Measurements from ENCODE around the gene KYNU.
"Not testable (repeated sequence)": the region's sequence is repeated elsewhere in the genome, so short reads cannot be mapped to it uniquely, and the experiment has no call there.

KYNU gene

DNA sequence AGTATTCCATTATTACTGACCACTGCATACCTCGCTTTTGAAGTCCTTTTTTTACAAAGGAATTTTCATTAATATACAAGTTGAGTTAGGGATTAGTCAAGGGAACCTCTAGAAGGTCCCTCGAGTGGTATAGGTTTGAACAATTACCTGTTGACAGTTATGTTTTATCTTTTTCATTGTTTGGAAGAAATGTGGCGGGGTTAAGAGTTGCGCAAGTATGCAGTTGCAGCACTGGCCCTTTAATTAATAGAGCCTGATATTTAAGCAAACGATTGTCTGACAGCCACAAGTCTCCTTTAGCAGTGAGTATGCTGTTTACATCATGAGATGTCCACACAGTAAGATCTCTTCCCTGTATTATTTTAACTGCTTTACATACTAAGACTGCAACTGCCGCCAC lies 24.3 kb downstream of the KYNU start:
- no peaks in the 10 kb centered on the region for H3K4me1 ChIP-seq (ENCODE audit: control insufficient read depth in 5 of 5, insufficient read depth in 5 of 5, low read length in 5 of 5)
- no peaks in the 10 kb centered on the region for H3K27me3 ChIP-seq (ENCODE audit: control insufficient read depth in 5 of 5, insufficient read depth in 4 of 5, low read length in 5 of 5)
- H3K27ac ChIP-seq (ENCODE audit: low read depth, low read length): no peak overlapping the region
- no peak overlapping the region for H3K9ac ChIP-seq (ENCODE audit: low read length in 5 of 5)
- no peaks in the 10 kb centered on the region for H3K9me3 ChIP-seq (ENCODE audit: control insufficient read depth in 5 of 5, low read length in 5 of 5)
- H3K4me3 ChIP-seq (ENCODE audit: low read depth in 1 of 5, low read length in 5 of 5): no peak overlapping the region
- no peaks in the 10 kb centered on the region for H3K36me3 ChIP-seq (ENCODE audit: control insufficient read depth in 5 of 5, insufficient read depth in 5 of 5, low read length in 5 of 5)

DNA sequence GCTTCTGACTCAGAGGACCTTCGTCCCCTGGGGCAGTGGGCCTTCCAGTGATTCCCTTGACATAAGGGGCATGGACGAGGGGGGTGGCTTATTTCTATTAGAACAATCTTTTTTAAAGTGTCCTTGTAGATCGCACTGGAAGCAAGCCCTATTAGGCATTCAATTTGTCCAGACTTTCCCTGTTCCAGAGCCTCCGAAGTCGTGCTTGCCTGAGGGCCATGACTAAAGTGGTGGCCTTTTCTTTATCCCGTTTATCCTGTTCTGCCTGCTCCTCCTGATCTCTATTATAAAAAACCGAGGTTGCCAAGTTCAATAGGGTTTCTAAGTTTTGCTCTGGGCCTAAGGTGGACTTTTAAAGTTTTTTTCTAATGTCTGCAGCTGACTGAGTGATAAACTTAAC lies 26.3 kb downstream of the KYNU start:
- not testable (repeated sequence) for H3K9me3 ChIP-seq (ENCODE audit: control insufficient read depth in 5 of 5, low read length in 5 of 5); H3K4me3 ChIP-seq (ENCODE audit: low read depth in 1 of 5, low read length in 5 of 5); H3K4me1 ChIP-seq (ENCODE audit: control insufficient read depth in 5 of 5, insufficient read depth in 5 of 5, low read length in 5 of 5); H3K27me3 ChIP-seq (ENCODE audit: control insufficient read depth in 5 of 5, insufficient read depth in 4 of 5, low read length in 5 of 5); H3K9ac ChIP-seq (ENCODE audit: low read length in 5 of 5); H3K27ac ChIP-seq (ENCODE audit: low read depth, low read length); H3K36me3 ChIP-seq (ENCODE audit: control insufficient read depth in 5 of 5, insufficient read depth in 5 of 5, low read length in 5 of 5)

DNA sequence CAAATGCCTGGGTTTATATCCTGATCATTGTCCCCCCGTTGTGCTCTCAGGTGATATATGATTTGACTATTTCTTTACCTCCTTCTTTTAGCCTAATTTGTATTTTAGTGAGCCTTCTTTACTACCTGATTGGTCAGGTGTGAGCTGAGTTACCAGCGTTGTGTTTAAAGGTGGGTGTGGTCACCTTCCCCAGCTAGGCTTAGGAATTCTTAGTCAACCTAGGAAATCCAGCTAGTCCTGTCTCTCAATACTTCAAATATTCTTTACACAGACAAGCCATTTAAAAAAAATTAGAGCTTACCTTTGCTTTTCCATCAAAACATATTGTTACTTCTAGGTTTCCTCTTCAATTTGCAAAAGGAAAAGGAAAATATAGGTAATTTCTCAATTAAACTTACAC lies 30.2 kb downstream of the KYNU start:
- Histone ChIP-seq H3K27me3 (ENCODE audit: control insufficient read depth in 5 of 5, insufficient read depth in 4 of 5, low read length in 5 of 5) (no peaks in the 10 kb centered on the region), H3K4me3 (ENCODE audit: low read depth in 1 of 5, low read length in 5 of 5) (no peak overlapping the region), H3K4me1 (ENCODE audit: control insufficient read depth in 5 of 5, insufficient read depth in 5 of 5, low read length in 5 of 5) (no peaks in the 10 kb centered on the region), H3K9ac (ENCODE audit: low read length in 5 of 5) (no peak overlapping the region), H3K27ac (ENCODE audit: low read depth, low read length) (no peak overlapping the region), H3K36me3 (ENCODE audit: control insufficient read depth in 5 of 5, insufficient read depth in 5 of 5, low read length in 5 of 5) (no peaks in the 10 kb centered on the region), H3K9me3 (ENCODE audit: control insufficient read depth in 5 of 5, low read length in 5 of 5) (no peaks in the 10 kb centered on the region)

DNA sequence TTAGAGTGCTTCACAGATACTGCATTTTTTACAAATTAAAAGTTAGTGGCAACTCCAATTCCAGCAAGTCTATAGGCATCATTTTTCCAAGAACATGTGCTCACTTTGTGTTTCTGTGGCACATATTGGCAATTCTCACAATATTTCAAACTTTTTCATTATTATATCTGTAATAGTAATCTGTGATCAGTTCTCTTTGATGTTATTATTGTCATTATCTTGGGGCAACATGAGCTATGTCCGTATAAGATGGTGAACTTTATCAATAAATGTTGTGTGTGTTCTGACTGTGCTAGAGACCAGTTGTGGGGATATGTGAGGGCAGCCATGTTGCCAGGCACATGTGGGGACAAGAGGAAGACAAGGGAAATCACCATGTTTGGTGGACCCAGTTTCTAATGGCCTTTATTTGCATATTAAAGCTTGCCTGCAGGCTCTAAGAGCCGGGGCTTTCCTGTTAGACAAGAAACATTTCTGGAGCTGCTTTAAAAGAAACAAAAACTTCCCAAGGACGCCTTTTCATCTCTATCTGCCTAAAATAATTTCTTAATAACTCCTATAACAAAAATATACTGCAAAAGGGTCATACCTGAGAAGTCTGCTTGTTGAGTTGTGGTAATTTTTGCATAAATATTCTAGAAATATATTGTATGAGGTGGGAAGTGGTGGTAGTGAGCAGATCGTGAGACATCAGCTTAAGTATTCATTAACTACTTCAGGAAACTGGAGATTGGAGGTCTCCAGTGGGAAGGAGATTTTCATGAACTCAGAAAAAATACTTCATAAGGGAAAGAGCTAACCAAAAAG lies 37.2 kb downstream of the KYNU start:
- Histone ChIP-seq H3K9me3 (ENCODE audit: control insufficient read depth in 5 of 5, low read length in 5 of 5) (no peaks in the 10 kb centered on the region), H3K36me3 (ENCODE audit: control insufficient read depth in 5 of 5, insufficient read depth in 5 of 5, low read length in 5 of 5) (no peaks in the 10 kb centered on the region), H3K27me3 (ENCODE audit: control insufficient read depth in 5 of 5, insufficient read depth in 4 of 5, low read length in 5 of 5) (no peaks in the 10 kb centered on the region), H3K9ac (ENCODE audit: low read length in 5 of 5) (no peak overlapping the region), H3K27ac (ENCODE audit: low read depth, low read length) (no peak overlapping the region), H3K4me3 (ENCODE audit: low read depth in 1 of 5, low read length in 5 of 5) (no peak overlapping the region), H3K4me1 (ENCODE audit: control insufficient read depth in 5 of 5, insufficient read depth in 5 of 5, low read length in 5 of 5) (no peaks in the 10 kb centered on the region)

DNA sequence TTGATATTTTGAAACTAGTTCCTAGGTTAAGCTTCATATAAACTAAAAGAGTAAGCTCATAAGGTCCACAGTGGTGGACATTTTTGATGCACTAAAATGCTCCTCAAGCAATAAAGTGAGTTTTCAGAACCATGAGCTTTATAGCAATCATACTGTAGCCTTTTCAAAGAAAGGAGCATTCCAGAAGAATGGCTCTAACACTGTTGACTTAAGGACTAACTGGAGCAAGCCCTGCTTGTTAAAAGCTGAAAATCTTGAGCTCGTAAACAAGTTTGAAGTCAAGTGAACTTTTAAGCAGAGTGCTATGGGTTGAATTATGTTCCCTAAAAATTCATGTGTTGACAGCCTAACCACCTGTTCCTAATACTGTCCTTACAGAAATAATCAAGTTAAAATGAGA lies 38.0 kb downstream of the KYNU start:
- Histone ChIP-seq H3K27ac (ENCODE audit: low read depth, low read length) (no peak overlapping the region), H3K9ac (ENCODE audit: low read length in 5 of 5) (no peak overlapping the region), H3K9me3 (ENCODE audit: control insufficient read depth in 5 of 5, low read length in 5 of 5) (no peaks in the 10 kb centered on the region), H3K4me1 (ENCODE audit: control insufficient read depth in 5 of 5, insufficient read depth in 5 of 5, low read length in 5 of 5) (no peaks in the 10 kb centered on the region), H3K27me3 (ENCODE audit: control insufficient read depth in 5 of 5, insufficient read depth in 4 of 5, low read length in 5 of 5) (no peaks in the 10 kb centered on the region), H3K4me3 (ENCODE audit: low read depth in 1 of 5, low read length in 5 of 5) (no peak overlapping the region), H3K36me3 (ENCODE audit: control insufficient read depth in 5 of 5, insufficient read depth in 5 of 5, low read length in 5 of 5) (no peaks in the 10 kb centered on the region)

DNA sequence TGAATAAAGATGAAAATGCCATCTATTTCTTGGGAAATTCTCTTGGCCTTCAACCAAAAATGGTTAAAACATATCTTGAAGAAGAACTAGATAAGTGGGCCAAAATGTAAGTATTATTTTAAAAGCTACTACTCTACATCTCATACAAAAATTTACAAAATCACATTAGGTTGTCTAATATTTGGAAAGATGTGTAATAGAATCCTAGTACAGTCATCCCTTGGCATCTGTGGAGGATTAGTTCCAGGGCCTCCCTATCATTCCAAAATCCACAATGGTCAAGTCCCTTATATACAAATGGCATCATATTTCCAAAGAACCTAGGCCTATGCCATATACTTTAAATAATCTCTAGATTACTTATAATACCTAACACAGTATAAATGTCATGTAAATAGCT lies 41.2 kb downstream of the KYNU start:
- no peaks in the 10 kb centered on the region for H3K36me3 ChIP-seq (ENCODE audit: control insufficient read depth in 5 of 5, insufficient read depth in 5 of 5, low read length in 5 of 5)
- H3K4me1 ChIP-seq (ENCODE audit: control insufficient read depth in 5 of 5, insufficient read depth in 5 of 5, low read length in 5 of 5): no peaks in the 10 kb centered on the region
- no peaks in the 10 kb centered on the region for H3K9me3 ChIP-seq (ENCODE audit: control insufficient read depth in 5 of 5, low read length in 5 of 5)
- H3K4me3 ChIP-seq (ENCODE audit: low read depth in 1 of 5, low read length in 5 of 5): no peak overlapping the region
- H3K27ac ChIP-seq (ENCODE audit: low read depth, low read length): no peak overlapping the region
- H3K9ac ChIP-seq (ENCODE audit: low read length in 5 of 5): no peak overlapping the region
- H3K27me3 ChIP-seq (ENCODE audit: control insufficient read depth in 5 of 5, insufficient read depth in 4 of 5, low read length in 5 of 5): no peaks in the 10 kb centered on the region

DNA sequence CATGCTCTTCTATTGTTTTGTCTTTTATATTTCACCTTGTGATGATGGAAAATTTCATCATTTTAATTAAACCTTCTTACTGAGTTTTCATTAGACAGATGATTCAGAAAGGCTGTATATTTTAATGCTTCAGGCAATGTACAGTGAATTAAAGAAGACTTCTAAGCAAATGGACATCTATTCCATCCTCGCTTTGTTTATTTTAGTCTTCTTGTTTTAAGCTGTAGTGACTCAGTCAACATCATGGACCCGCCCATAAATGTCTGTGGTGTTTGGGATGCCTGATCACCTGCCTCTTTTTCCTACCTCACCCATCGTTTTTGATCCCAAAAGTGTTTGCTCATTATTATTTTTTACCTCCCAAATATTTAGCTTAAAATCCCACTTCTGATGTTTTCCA lies 43.1 kb downstream of the KYNU start:
- H3K4me1 ChIP-seq (ENCODE audit: control insufficient read depth in 5 of 5, insufficient read depth in 5 of 5, low read length in 5 of 5): no peaks in the 10 kb centered on the region
- no peaks in the 10 kb centered on the region for H3K9me3 ChIP-seq (ENCODE audit: control insufficient read depth in 5 of 5, low read length in 5 of 5)
- no peak overlapping the region for H3K9ac ChIP-seq (ENCODE audit: low read length in 5 of 5)
- H3K4me3 ChIP-seq (ENCODE audit: low read depth in 1 of 5, low read length in 5 of 5): no peak overlapping the region
- H3K27ac ChIP-seq (ENCODE audit: low read depth, low read length): no peak overlapping the region
- no peaks in the 10 kb centered on the region for H3K27me3 ChIP-seq (ENCODE audit: control insufficient read depth in 5 of 5, insufficient read depth in 4 of 5, low read length in 5 of 5)
- H3K36me3 ChIP-seq (ENCODE audit: control insufficient read depth in 5 of 5, insufficient read depth in 5 of 5, low read length in 5 of 5): no peaks in the 10 kb centered on the region

DNA sequence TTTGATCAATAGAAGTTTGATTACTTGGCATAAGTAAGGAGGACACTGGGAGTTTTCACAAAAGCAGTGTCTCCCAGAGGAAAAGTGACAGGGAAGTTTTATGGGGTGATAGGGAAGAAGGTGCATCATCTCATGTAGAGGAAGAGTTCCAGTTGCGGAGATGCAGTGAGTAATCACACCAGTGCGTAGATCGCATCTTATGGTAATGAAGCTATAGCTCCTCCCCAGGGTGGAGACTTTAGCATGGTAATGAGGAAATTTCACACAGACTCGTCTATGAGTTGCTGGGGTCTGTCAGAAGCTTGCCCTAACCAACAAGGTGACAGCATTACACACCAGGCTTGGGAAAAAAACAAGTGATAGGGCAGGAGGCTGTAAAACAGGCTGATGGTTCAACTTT lies 49.0 kb downstream of the KYNU start:
- H3K4me1 ChIP-seq (ENCODE audit: control insufficient read depth in 5 of 5, insufficient read depth in 5 of 5, low read length in 5 of 5): no peaks in the 10 kb centered on the region
- H3K9ac ChIP-seq (ENCODE audit: low read length in 5 of 5): no peak overlapping the region
- H3K36me3 ChIP-seq (ENCODE audit: control insufficient read depth in 5 of 5, insufficient read depth in 5 of 5, low read length in 5 of 5): no peaks in the 10 kb centered on the region
- no peaks in the 10 kb centered on the region for H3K9me3 ChIP-seq (ENCODE audit: control insufficient read depth in 5 of 5, low read length in 5 of 5)
- no peaks in the 10 kb centered on the region for H3K27me3 ChIP-seq (ENCODE audit: control insufficient read depth in 5 of 5, insufficient read depth in 4 of 5, low read length in 5 of 5)
- no peak overlapping the region for H3K27ac ChIP-seq (ENCODE audit: low read depth, low read length)
- H3K4me3 ChIP-seq (ENCODE audit: low read depth in 1 of 5, low read length in 5 of 5): no peak overlapping the region

DNA sequence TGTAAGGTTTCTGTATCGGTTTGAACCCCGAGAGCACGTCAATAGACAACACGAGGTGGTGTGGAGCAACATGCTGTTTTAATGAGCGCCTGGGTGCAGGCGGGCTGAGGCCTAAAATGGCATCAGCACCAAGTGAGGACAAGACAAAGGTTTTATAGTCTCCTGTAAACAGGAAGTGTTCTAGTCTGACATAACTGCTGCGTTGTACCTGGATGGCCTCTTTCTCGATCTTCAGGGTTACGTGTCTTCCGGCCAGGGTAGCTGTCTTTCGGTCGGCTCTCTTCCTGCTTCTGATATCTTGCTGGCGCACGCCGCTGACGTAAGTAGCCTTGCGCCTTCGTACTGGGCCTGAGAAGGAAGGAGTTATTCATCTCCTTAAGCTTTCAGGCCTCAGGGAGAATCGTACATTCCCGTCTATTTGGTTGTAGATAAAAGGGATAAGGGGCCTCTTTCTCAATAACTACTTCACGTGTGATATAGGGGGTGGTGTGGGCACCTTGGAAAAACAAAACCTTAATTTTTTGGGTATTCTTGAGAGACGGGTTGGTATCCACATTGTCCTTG lies 53.5 kb downstream of the KYNU start:
- Histone ChIP-seq H3K36me3 (ENCODE audit: control insufficient read depth in 5 of 5, insufficient read depth in 5 of 5, low read length in 5 of 5) (no peaks in the 10 kb centered on the region), H3K4me3 (ENCODE audit: low read depth in 1 of 5, low read length in 5 of 5) (no peak overlapping the region), H3K27ac (ENCODE audit: low read depth, low read length) (no peak overlapping the region), H3K9ac (ENCODE audit: low read length in 5 of 5) (no peak overlapping the region), H3K27me3 (ENCODE audit: control insufficient read depth in 5 of 5, insufficient read depth in 4 of 5, low read length in 5 of 5) (no peaks in the 10 kb centered on the region), H3K9me3 (ENCODE audit: control insufficient read depth in 5 of 5, low read length in 5 of 5) (no peaks in the 10 kb centered on the region), H3K4me1 (ENCODE audit: control insufficient read depth in 5 of 5, insufficient read depth in 5 of 5, low read length in 5 of 5) (no peaks in the 10 kb centered on the region)

DNA sequence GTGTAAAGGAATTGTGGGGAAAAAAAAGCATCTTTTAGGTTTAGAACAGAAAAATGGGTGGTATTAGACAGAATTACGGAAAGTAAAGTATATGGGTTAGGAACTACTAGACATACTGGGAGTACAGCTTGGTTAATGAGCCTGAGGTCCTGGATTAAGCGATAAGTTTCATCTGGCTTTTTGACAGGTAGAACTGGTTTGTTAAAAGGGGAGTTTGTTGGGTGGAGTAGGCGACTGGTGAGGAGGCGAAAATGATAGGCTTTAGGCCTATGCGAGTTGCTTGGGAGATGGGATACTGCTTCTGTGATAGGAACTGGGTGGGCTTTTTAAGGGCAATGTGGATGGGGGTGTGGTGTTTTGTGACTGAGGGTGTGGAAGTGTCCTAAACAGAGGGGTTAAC lies 56.5 kb downstream of the KYNU start:
- H3K9ac ChIP-seq (ENCODE audit: low read length in 5 of 5): no peak overlapping the region
- no peak overlapping the region for H3K27ac ChIP-seq (ENCODE audit: low read depth, low read length)
- no peaks in the 10 kb centered on the region for H3K9me3 ChIP-seq (ENCODE audit: control insufficient read depth in 5 of 5, low read length in 5 of 5)
- no peaks in the 10 kb centered on the region for H3K4me1 ChIP-seq (ENCODE audit: control insufficient read depth in 5 of 5, insufficient read depth in 5 of 5, low read length in 5 of 5)
- no peaks in the 10 kb centered on the region for H3K36me3 ChIP-seq (ENCODE audit: control insufficient read depth in 5 of 5, insufficient read depth in 5 of 5, low read length in 5 of 5)
- H3K27me3 ChIP-seq (ENCODE audit: control insufficient read depth in 5 of 5, insufficient read depth in 4 of 5, low read length in 5 of 5): no peaks in the 10 kb centered on the region
- no peak overlapping the region for H3K4me3 ChIP-seq (ENCODE audit: low read depth in 1 of 5, low read length in 5 of 5)
